Activated naive CD8-positive, alpha-beta T cell treated with anti-CD3 and anti-CD28 coated beads, Interleukin-2, amount 50 U/mL, for 16 hours (primary cell): ENCODE measurements around the gene ADORA1.

Experiments
- DNase-seq: peaks from one replicate; pipeline ENCODE4 v3.0.0-alpha.2; 2020; ENCODE audit warnings: low read depth, low spot score

The ADORA1 gene

DNA sequence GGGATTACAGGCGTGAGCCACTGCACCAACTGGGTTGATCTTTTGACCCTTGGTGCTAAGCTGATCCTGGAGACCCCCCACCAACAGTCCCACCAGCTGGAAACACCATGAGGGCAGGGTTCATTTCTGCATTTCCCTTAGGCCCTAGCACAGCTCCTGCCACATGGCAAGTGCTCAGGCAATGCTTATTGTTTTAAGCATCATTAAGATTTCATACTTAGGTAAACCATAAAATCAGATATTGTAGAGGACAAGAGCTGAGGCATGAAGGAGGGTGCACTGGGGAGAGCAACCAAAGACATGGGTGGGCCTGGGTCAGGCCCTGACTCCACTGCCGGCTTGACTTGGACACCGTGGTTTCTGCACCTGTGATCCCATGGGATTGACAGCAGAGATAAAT, 84.3 kb downstream of the ADORA1 start:
- DNase-seq = no peak

DNA sequence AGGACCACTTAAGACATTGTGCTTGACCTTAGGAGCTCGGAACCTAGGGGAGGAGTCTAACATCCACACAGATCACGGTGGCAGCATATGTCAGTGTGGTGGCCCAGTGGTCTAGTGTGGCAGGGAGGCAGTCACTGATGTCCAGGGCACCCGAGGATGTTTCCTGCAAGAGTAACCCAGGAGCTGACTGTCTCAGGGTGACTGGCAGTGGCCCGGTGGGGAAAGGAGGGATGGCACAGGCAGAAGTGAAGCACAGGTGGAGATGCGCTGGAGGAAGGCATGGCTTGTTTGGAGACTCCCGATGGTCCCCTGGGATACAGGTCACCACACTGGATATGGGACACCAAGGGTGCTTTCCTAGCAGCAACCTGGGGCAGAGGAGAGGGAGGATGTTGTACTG, 85.6 kb downstream of the ADORA1 start:
- no peak for DNase-seq

DNA sequence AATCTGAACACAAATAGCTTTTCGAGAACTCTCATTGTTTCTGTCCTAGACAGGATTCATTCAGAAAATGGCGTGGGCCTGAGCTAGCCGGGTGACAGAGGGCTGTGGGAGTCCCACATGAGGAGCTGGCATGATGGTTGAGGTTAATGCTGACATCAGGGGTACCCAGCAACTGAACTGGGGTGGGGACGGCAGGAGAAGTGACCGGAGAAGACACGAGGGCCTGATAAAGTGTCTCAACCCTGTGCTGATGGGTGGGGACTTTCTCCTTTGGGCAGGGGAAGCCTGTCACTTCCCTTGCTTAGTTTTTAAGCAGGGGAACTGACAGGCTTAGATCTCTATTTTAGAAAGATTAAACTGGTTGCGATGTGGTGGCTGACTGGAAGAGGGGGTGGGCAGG, 87.3 kb downstream of the ADORA1 start:
- DNase-seq = no peak

DNA sequence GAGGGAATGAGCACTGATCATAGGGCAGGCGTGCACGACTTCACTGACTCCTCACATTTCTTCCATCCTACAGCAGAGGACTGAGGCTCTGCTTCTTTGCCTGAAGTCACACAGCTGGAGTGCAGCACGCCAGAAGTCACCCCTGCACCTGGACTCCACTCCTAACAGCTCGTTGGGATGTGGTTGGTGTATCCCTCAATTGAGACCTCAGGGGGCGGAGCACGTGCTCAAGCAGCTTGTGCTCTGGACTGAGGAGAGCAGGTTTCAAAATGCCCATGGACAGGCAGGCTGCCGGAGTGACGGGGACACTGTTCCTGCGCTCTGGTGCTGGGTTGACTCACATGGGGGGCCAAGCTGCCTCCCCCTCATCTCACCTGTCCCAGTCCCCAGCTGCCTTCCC, 88.0 kb downstream of the ADORA1 start:
- DNase-seq = no peak

DNA sequence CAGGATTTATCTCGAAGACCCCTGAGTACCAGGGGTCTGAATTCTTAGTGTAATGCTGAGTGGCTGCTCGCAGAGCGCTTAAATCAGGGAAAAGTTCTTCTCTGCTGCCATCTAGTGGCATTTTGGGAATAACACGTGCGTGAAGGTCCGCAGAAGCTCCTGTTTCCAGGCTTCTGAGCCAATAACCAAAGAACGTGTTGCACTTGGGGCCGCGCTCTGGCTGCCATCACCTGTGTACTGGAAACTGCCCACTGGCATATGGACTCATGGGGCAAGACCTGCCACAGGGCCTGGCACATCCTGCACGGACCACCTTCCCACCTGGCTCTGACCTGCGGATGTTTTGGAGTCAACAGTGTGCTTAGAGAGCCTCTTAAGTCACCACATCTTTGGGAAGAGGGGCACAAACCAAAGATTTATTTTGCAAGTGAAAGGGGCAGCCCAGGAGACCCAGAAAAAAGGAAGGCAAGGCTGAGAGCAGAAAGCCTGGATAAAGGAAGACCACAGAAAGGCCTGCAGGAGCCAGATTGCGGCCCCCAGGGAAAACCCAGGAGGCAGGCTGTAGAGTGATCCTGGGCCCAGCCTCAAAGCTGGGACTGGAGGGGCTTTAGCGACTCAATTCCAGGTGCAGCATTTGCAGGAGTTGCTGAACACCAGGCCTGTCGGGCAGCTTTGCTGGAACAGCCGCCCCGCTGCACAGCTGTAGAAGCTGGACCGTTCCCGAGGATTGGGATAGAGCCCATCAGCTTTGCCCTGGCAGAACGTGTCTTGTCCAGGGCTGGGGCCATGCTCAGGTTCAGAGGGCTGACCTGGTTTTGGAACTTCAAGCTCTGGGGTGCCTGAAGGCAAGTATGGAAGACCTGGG, 89.0 kb downstream of the ADORA1 start:
- DNase-seq = peak; percentile 6
